RCC 7860 (cell line): ENCODE measurements around the gene DNAH8.
"Not testable (repeated sequence)": the region's sequence is repeated elsewhere in the genome, so short reads cannot be mapped to it uniquely, and the experiment has no call there.

Experiments
- DNase-seq: peaks from one replicate; pipeline ENCODE4 v3.0.0-alpha.2; 2015; ENCODE audit warnings: low spot score
- FAIRE-seq: peaks from 2 replicates; lab custom pipeline; 2012; peaks lifted over from hg19 to GRCh38; lab: Jason Lieb, UNC

The DNAH8 gene

GRCh38 chr6:38784506-38785235, 69.6 kb downstream of the DNAH8 start:
- no peak for FAIRE-seq
- no peak for DNase-seq

GRCh38 chr6:38786486-38786885, 71.4 kb downstream of the DNAH8 start:
- no peak for FAIRE-seq
- no peak for DNase-seq

GRCh38 chr6:38789256-38789655, 74.1 kb downstream of the DNAH8 start:
- DNase-seq (no peak), FAIRE-seq (no peak)

GRCh38 chr6:38792356-38792755, 77.2 kb downstream of the DNAH8 start:
- no peak for FAIRE-seq
- no peak for DNase-seq

- FAIRE-seq, result no peak
These were observed 79.6 kb downstream of the DNAH8 start for GRCh38 chr6:38794682-38795081.

GRCh38 chr6:38796006-38796405, 80.9 kb downstream of the DNAH8 start:
- FAIRE-seq, result no peak

More at GRCh38 chr6:38794682-38795081, 79.6 kb downstream of the DNAH8 start:
- no peak for DNase-seq

GRCh38 chr6:38796437-38796836, 81.3 kb downstream of the DNAH8 start:
- FAIRE-seq, DNase-seq: not testable (repeated sequence)

More at GRCh38 chr6:38796006-38796405, 80.9 kb downstream of the DNAH8 start:
- no peak for DNase-seq

GRCh38 chr6:38796850-38797249, 81.7 kb downstream of the DNAH8 start:
- FAIRE-seq (no peak), DNase-seq (no peak)

- no peak for FAIRE-seq
- DNase-seq, result no peak
These were observed 82.3 kb downstream of the DNAH8 start for GRCh38 chr6:38797391-38797790.

GRCh38 chr6:38799529-38800184, 84.5 kb downstream of the DNAH8 start:
- no peak for DNase-seq
- FAIRE-seq, result no peak

- no peak for DNase-seq
- no peak for FAIRE-seq
These were observed 86.2 kb downstream of the DNAH8 start for GRCh38 chr6:38801305-38801704.

- FAIRE-seq (no peak), DNase-seq (no peak)
These were observed 87.4 kb downstream of the DNAH8 start for GRCh38 chr6:38802497-38802896.

- FAIRE-seq (no peak), DNase-seq (no peak)
These were observed 88.0 kb downstream of the DNAH8 start for GRCh38 chr6:38803129-38803528.

- FAIRE-seq (no peak), DNase-seq (no peak)
These were observed 89.2 kb downstream of the DNAH8 start for GRCh38 chr6:38804358-38804757.

GRCh38 chr6:38805127-38805655, 90.1 kb downstream of the DNAH8 start:
- DNase-seq (no peak), FAIRE-seq (no peak)

GRCh38 chr6:38805692-38806091, 90.6 kb downstream of the DNAH8 start:
- DNase-seq (no peak), FAIRE-seq (no peak)

GRCh38 chr6:38806271-38806670, 91.2 kb downstream of the DNAH8 start:
- DNase-seq, result no peak
- FAIRE-seq, result no peak

GRCh38 chr6:38806833-38807232, 91.7 kb downstream of the DNAH8 start:
- DNase-seq (no peak), FAIRE-seq (no peak)

GRCh38 chr6:38808039-38808438, 92.9 kb downstream of the DNAH8 start:
- FAIRE-seq (no peak), DNase-seq (no peak)

- FAIRE-seq, result no peak
- DNase-seq, result no peak
These were observed 98.1 kb downstream of the DNAH8 start for GRCh38 chr6:38813041-38813823.

- no peak for DNase-seq
- no peak for FAIRE-seq
These were observed 99.7 kb downstream of the DNAH8 start for GRCh38 chr6:38814761-38815160.
